ENCODE measurements around the gene INO80B. TPM values are rescaled to one million over a fixed set of nuclear protein-coding genes. Genes with fewer than 3 reads are reported as not detected.
"Not testable (repeated sequence)": the region's sequence is repeated elsewhere in the genome, so short reads cannot be mapped to it uniquely, and the experiment has no call there.

The INO80B gene
- total RNA-seq, 1 donor from 2014 or later, result 6.3 TPM

DNA sequence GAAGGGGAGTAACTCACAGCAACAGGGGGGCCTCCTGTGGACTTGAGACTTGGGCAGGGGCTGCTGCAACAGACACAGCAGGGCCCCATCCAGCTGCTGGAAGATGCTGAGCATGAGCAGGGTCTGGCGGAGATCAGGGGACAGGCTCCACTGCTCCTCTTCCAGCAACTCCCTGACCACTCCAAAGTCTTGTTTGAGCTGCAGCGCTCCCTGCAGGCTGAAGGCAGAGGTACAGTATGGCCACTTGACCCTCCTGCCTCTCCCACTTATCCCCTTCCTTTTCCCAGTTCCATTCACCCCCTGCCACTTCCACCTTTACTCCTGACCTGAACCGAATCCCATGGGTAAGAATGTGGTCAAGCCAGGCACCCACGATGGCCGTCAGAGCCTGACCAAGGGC lies 20.0 kb downstream of the INO80B start:
- DNase-seq (ENCODE audit: low read depth in 2 of 2), result peak; percentile 25 to 27

DNA sequence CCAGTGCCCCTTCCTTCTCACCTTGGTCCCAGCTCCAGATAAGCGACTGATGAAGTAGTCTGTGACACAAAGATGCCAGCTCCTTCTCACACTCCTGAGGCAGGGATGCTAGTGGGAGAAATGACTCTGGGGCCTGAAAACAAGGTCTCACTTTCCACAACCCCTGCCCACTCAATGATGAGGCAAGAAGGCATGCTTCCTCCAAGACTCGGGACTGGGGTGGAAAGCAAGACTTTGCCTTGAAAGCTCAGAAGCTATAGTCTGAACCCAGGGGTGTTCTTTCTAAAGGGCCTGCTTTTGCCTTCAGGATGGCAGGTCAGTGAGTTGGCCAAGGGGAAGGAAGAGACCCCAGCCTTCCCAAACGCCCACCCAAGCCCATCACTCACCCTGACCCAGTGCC lies 26.5 kb downstream of the INO80B start:
- DNase-seq (ENCODE audit: low read depth in 2 of 2), result no peak

DNA sequence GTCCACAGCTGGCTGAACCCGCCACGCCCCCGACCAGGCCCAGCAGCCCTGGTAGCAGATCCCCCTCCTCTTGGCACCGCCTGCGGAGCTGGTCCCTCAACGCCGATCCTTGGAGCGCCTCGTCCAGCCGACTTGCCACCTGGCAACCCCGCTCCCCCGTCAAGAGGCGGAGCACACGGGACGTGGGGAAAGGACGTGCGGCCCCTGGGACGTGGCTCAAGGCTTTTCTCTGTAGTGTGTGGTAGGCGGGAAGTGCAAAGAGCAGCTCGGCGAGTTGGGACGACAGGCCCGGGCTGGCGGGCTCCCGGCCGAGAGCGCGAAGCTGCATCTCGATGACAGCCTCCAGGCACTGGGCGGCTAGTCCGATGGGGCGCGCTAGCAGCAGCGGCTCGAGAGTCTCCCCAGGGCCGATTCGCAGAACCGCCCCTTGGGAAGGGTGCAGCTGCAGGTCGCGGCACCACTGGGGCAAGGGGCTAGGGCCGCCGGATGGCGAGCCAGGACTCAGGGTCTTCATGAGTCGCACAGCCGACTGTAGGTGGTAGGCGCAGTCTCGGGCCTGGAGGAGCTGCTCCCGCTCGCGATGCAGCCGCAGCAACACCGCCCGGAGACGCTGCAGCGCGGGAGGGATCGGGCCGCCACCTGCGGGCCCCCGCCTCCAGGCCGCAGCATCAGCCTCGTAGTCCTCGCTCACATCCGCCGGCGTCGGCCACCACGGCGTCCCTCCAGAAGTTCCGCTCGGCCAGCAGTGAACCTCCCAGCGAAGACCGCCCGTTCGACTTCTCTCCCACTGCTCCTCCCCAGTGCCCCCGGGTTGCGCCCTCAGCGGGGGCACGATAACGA lies 27.3 kb downstream of the INO80B start:
- DNase-seq (ENCODE audit: low read depth in 2 of 2), result peak; percentile 30 to 70

DNA sequence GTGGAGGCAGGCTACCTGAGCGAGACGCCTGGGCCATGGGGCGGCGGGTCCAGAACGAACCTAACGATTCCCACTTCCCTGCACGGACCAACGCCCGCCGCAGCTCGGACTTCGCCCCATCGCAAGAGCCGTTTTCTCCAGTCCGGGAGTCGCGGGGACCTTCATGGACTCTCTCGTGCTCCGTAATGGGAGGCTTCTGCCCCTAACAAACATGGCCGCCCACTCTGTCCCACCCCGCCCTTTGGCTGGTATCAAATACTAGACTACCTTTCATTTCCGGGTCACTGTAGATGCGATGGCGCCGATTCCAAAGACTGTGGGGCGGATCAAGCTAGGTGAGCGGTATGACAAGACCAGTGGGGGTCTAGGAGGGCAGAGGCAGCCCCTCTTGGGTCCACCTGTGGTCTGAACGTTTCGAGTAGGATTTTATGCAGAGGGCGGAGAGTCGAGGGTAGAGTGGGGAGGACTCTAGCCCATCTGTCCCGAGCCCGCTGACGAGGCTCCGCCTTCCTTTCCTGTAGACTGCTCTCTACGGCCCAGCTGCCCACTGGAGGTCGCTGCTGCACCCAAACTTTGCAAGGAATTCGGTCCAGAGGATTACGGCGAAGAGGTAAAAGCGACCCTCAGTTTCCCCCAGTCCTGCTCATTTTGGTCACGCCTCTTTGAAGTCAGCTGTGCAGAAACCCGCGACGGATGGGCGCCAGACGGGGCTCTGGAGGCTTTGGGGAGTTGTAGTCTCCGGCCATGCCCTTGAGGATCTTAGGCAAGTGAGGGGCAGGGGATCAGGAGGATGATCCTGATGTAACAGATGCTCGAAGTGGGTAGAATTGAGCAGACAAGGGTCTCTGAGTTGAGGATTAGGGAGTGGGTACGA lies 28.2 kb downstream of the INO80B start, which contains the start of the genes CCDC142 and TTC31:
Gene CCDC142 (minus strand): TSS at position 198 of the 874 bp plus-strand sequence. CDS start 161 bp downstream, at position 37.
Gene TTC31 (plus strand): TSS at position 281 of the 874 bp plus-strand sequence. CDS start 15 bp downstream, at position 296.
- DNase-seq (ENCODE audit: low read depth in 2 of 2), result peak; percentile 97

DNA sequence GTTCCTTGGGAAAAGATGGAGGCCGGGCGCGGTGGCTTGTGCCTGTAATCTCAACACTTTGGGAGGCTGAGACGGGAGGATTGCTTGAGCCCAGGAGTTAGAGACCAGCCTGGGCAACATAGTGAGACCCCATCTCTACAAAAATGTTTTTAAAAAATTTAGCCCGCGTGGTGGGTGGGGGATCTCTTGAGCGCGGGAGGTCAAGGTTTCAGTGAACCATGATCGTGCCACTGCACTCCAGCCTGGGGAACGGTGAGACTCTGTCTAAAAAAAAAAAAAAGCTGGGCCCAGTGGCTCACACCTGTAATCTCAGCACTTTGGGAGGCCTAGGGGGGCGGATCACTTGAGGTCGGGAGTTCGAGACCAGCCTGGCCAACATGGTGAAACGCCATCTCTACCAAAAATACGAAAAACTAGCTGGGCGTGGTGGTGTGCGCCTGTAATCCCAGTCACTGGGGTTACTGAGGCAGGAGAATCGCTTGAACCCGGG lies 28.8 kb downstream of the INO80B start:
- DNase-seq (ENCODE audit: low read depth in 2 of 2), result not testable (repeated sequence)

DNA sequence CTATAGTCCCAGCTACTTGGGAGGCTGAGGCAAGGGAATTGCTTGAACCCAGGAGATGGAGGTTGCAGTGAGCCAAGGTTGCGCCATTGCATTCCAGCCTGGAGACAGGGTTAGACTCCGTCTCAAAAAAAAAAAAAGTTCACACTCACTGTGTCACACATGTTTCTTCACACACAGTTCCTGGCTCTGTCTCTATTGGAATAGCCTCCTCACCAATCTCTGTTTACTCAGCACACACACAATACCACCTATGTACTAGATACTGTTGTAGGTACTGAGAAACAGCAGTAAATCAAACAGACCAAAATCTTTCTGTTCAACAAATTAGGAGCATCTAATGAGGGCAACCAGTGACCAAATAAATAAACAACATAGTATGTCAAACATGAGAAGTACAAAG lies 31.3 kb downstream of the INO80B start:
- DNase-seq (ENCODE audit: low read depth in 2 of 2), result no peak

DNA sequence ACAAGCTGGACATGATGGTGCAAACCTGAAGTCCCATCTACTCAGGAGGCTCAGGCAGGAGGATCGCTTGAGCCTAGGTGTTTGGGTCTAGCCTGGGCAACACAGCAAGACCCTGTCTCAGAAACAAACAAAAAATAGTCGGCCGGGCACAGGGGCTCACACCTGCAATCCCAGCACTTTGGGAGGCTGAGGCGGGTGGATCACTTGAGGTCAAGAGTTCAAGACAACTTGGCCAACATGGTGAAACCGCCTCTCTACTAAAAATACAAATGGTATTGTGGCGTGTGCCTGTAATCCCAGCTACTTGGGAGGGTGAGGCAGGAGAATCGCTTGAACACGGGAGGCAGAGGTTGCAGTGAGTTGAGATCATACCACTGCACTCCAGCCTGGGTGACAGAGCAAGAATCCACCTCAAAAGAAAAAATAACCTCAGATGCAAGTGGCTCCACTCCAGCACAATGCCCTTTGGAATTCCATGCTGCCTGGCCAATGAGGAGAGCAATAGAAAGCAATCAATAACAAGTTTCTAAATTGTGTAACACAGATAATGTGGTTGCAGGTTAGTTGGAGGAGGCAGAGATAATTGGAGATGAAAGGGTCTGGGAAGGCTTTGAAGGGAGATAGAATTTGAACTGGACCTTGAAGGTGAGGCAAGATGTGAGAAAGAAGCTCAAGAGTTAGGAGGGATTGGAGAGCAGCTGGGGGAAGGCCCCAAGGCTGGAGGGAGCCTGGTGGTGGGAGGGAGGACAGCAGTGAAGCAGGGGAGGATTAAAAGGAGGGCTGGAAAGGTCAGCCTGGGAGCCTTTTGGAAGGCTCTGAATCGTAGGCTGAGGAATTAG lies 34.0 kb downstream of the INO80B start:
- no peak for DNase-seq (ENCODE audit: low read depth in 2 of 2)

DNA sequence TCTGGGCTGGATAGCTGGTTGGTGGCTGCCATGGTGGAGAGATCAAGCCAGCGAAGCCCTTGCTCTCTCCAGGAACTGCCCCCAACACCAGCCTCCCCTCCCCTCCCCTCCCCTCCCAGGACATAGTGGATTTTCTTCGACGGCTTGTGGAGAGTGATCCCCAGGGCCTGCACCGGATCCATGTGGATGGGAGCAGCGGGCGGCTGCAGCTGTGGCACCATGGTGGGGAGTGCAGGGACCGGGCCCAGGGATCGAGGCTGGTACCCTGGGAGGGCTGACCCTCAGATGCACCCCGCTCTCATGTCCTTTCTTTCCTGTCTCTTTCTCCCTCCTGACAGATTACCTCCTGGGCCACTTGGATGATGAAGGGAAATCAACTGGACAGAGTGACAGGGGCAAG lies 35.0 kb downstream of the INO80B start:
- DNase-seq (ENCODE audit: low read depth in 2 of 2), result no peak

DNA sequence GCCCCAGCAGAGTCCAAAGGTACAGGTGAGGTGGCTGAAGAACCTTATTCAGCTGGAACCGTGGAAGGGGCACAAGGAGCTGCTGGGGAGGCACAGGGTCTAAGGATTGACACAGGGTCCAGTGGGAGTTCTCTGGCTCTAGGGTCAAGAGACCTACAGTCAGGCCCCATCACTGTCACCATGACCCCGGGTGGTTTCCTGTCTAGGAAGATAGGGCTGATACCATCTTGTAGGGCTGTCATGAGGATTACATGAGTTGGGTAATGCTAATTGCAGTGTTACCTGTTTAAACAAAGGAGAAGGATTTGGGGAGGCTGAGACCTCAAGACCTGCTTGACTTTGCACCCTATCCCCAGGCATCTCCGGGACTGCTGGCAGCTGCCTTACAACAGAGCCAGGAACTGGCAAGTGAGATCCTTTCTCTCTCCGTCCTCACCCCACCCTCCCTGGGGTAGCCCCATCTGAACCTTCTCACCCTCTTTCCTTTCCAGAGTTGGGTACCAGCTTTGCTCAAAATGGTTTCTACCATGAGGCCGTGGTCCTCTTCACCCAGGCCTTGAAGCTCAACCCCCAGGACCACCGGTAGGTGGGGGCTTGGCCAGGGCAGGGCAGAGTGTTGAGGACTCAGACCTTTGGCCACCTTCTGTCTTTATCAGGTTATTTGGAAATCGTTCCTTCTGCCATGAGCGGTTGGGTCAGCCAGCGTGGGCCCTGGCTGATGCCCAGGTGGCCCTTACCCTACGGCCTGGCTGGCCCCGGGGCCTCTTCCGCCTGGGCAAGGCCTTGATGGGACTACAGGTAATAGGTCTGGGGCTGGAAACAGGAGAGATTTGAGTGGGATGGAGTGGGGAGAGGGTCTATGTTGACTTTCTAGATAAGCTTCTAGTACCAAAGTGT lies 37.0 kb downstream of the INO80B start:
- DNase-seq (ENCODE audit: low read depth in 2 of 2), result no peak

DNA sequence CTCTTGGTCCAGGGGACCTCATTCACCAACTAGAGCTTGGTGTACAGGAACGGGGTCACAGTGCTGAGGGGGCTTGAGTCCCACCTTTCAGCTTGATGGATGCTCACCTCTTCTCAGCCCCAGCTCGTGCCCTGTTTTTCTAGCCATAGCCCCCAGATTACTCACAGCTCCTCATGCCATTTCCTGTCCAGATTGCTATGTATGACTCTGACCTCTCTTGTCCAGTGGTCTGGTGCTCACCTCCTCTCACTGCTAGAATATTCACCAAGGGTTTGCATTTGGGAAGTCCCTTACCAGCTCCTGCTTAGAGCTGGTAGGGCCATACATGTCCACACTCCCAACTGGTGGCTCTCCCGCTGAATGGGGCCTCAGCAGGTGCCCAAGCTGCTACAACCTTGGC lies 38.7 kb downstream of the INO80B start:
- DNase-seq (ENCODE audit: low read depth in 2 of 2), result no peak

DNA sequence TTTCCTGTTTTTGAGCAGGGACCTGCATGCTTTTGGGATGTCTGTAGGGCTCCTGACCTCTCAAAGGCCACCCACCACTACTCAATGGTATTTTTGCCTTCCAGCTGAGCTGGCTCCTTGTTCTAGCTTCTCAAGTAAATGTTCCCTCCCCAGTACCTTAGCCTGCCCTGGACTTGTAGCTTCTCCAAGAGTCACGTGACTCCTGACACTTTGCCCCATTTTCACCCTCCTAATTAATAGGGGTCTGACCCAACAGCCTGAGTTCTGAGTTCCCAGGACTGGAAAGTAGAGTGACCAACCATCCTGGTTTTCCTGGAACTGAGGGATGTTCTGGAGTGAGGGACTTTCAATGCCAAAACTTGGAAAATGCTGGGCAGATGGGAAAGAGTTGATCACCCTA lies 40.6 kb downstream of the INO80B start:
- DNase-seq (ENCODE audit: low read depth in 2 of 2), result no peak

DNA sequence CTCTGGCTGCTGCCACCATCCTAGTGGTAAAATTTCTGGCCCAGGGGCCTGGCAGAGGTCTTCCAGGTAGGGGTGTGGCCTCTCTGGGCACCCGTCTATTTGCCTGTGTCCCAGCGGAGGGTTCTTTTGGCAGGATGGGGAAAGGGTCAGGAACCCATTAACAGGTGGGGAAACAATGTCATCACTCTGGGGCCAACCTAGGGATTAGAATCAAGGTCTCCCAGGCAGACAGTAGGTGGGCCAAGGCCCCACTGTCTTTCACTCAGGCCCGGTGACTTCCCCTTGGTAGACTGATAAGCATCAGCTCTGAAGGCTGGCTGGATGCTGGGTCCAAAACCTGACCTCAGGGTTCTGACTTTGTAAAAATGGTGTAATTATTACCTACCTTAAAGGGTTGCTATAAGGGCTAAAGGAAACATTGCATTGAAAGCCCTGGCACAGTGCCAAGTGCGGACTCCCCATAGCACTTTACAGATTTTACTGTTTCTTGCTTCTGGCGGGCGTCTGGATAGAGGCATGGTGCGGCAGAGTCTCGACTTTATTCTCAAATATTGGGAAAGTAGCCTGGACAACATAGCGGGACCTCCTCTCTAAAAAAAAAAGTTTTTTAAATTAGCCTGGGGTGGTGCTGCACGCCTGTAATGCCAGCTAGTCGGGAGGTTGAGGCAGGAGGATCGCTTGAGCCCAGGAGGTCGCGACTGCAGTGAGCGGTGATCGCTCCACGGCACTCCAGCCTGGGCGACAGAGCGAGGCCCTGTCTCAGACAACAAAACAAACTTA lies 42.3 kb downstream of the INO80B start:
- no peak for DNase-seq (ENCODE audit: low read depth in 2 of 2)

DNA sequence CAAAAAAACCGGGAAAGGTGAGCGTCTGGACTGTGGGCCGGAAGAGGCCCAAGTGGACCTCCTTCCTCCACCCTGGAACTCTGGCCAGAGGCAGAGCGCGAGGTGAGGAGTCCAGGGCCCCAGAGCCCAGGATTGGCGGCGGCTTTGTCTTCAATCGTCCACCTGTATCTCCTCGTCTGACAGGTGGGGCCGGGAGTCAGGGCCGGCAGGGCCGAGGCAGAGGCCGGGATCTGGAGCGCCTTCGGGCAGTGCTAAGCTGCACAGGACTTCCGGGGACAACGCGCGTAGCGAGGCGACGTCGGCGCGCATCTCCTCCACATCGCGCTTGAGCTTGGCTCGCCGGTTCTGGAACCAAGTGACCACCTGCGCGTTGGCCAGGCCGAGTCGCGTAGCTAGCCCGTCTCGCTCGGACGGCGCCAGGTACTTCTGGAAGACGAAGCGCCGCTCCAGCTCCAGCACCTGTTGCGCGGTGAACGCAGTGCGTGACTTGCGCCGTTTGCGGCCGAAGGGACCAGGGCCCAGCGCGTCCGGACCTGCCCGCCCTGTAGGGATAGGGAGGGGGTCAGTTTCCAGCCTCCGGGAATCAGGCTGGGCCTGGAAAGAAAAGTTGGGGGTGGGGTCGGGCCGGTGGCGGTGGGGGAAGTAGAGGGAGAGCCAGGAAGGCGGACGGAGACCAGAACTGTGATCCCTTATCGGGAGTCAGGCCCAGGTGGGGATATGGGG lies 43.1 kb downstream of the INO80B start:
- DNase-seq (ENCODE audit: low read depth in 2 of 2), result peak in 1 of 2 donors; percentile 11

DNA sequence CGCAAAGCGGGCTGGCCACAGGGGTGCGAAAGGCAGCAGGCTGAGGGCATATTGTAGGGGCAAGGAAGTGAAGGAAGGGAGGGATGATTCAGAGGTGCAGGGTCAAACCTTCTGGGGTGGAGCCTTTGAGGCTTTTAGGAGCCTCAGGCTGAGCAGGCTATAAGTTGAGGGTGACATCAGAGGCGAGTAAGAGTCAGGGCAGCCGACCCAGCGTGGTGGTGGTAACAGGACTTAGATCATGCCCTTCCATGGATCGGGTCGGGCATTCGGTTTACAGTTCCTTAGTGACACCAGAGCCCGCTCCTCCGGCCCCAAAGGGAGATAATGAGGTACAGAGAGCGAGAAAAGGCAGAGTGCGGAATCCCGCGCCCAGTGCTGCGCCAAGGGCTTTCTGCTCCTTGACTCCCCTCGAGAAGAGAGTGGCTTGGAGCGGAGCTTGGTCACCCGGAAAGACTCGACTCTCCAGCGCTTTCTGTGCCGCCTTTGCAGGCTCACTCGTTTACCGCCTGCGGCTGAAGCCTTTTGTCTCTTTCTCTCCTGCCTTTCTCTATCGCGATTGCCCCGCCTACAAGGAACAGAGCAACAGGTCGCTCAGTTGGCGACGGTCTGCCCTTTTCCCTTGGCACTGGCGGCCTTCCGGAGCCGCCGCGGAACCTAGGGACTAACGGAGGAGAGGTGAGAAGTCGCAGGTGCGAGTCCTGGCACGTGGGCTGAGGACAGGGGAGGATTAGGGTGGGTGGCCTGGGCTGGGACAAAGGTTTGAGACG lies 43.8 kb downstream of the INO80B start:
- peak in 1 of 2 donors; percentile 20 for DNase-seq (ENCODE audit: low read depth in 2 of 2)

DNA sequence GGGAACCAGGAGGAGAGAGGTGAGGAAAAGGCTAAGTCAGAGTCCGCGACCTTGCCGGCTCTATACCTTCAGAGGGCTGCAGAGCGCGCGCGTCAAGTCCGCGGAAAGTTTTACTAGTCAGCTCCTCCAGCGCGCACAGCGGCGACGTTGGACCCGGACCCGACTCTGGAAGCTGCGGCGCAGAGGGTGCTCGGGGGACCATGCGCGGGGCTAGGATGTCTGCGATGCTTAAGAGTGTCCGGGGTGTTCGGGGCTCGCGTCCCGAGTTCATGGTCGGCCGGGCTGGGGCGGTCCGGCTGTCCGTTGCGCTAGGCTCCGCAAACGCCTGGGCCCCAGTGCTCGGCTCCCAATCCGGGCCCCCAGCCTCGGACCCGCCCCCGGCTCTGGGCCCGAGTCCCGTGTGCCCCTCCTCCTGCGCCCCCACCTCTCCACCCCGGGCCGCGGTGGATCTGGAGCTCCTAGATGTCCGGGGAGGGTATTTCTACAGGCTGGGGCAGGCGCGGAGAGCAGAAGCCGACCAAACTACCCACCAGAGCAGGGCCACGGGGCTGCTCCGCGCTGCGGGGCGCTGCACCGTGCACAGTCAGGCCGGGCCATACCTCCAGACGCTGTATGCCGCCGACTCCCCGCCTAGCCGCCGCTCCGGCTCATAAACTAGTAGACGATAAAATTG lies 44.5 kb downstream of the INO80B start, which contains the start of gene LBX2:
Gene LBX2 (minus strand): TSS at position 337 of the 673 bp plus-strand sequence. CDS start 66 bp downstream, at position 271.
- DNase-seq (ENCODE audit: low read depth in 2 of 2), result peak in 1 of 2 donors; percentile 18

DNA sequence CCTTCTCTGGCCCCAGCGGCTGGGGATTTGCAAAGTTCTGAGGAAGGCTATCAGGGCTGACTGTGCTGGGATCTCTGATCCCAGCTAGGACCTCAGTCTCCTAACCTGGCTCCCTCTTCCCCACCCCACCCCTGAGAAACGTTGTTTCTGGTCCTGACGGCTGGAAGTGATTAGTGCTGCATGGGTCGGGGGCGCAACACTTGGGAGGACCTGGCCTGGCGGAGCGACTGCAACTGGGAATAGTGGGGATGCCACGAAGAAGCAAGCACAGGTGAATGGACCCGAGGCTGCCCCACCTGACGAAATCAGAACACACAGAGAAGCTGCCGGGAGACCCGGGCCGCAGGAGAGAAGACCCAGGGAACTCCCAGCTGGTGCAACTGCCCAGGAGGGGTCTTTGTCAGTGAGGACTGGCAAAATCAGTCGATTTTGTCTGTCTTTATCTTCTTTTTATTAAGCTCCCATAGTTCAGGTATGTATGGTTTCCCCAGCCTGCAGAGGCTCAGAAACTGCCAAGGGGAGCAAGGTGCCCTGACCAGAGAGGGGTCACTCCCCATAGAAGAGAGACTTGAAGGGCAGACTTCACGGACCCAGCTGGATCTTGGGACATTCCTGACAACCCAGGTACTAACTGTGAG lies 45.2 kb downstream of the INO80B start:
- DNase-seq (ENCODE audit: low read depth in 2 of 2), result no peak

DNA sequence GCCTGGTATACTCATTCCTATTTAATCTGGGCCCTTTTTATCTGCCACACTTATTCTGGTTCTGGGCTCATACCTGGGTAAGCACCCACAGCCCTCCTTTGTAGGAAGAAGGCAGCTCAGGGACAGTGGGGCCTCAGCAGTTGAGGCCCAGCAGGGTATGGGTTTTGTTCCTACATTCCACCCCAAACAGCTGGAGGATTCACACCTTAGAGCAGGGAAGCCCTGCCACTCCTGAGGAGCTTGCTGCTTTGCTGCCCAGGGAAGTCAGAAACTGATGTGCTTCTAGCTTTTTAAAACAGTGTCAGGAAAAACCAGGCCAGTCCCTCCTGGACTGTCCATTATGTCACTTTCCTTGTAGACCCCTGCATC lies 45.7 kb downstream of the INO80B start:
- DNase-seq (ENCODE audit: low read depth in 2 of 2), result no peak

All from lung microvascular endothelial cell (primary cell).